HEK293T (cell line): Measurements from ENCODE around the gene ANKRD33.

Experiments
- CTCF ChIA-PET: fragments of 350-600 bp; formaldehyde crosslinking; extraction: SDS; loops from one replicate; lab custom pipeline; 2021; ENCODE audit warnings: antibody characterized with exemption, inconsistent platforms; lab: Yijun Ruan, JAX
- POLR2A ChIA-PET: fragments of 350-600 bp; formaldehyde crosslinking; extraction: SDS; loops from one replicate; lab custom pipeline; 2020; ENCODE audit warnings: antibody characterized with exemption, inconsistent platforms; lab: Yijun Ruan, JAX
- DNase-seq: peaks from one replicate; pipeline ENCODE4 v3.0.0; 2012; ENCODE audit warnings: mixed read lengths; ENCODE audit errors: extremely low spot score
- ARNT ChIP-seq: fragments of 450-650 bp; IDR thresholded peaks from 2 replicates; pipeline ENCODE4 v1.6.1; 2017; ENCODE audit warnings: mild to moderate bottlenecking
- BHLHE40 ChIP-seq: fragments of 450-650 bp; IDR thresholded peaks from 2 replicates; pipeline ENCODE4 v1.6.1; 2016; ENCODE audit warnings: mild to moderate bottlenecking, moderate library complexity, borderline replicate concordance
- CTBP1 ChIP-seq: fragments of 450-650 bp; IDR thresholded peaks from 2 replicates; pipeline ENCODE4 v1.6.1; 2016; ENCODE audit warnings: borderline replicate concordance
- ELF4 ChIP-seq: fragments of 450-650 bp; IDR thresholded peaks from 2 replicates; pipeline ENCODE4 v1.6.1; 2017; ENCODE audit warnings: antibody characterized with exemption
- FOXK2 ChIP-seq: fragments of 450-650 bp; IDR thresholded peaks from 2 replicates; pipeline ENCODE4 v1.6.1; 2016; ENCODE audit warnings: mild to moderate bottlenecking
- FOXM1 ChIP-seq: fragments of 450-650 bp; IDR thresholded peaks from 2 replicates; pipeline ENCODE4 v1.6.1; 2017; ENCODE audit warnings: mild to moderate bottlenecking, borderline replicate concordance
- HDGF ChIP-seq: fragments of 450-650 bp; IDR thresholded peaks from 2 replicates; pipeline ENCODE4 v1.6.1; 2017; ENCODE audit warnings: antibody characterized with exemption, borderline replicate concordance
- L3MBTL2 ChIP-seq: fragments of 450-650 bp; conservative IDR thresholded peaks from 2 replicates; pipeline ENCODE4 v1.6.1; 2016; ENCODE audit warnings: mild to moderate bottlenecking
- LEF1 ChIP-seq: fragments of 450-650 bp; IDR thresholded peaks from 2 replicates; pipeline ENCODE4 v1.6.1; 2017; ENCODE audit warnings: mild to moderate bottlenecking, borderline replicate concordance
- NFRKB ChIP-seq: fragments of 450-650 bp; IDR thresholded peaks from 2 replicates; pipeline ENCODE4 v1.6.1; 2016; ENCODE audit warnings: mild to moderate bottlenecking, moderate library complexity
- SP1 ChIP-seq: fragments of 450-650 bp; IDR thresholded peaks from 2 replicates; pipeline ENCODE4 v1.6.1; 2017
- SUZ12 ChIP-seq: fragments of 450-650 bp; IDR thresholded peaks from 2 replicates; pipeline ENCODE4 v1.6.1; 2016; ENCODE audit warnings: mild to moderate bottlenecking
- TARDBP ChIP-seq: fragments of 450-650 bp; IDR thresholded peaks from 2 replicates; pipeline ENCODE4 v1.6.1; 2016
- ZNF384 ChIP-seq: fragments of 450-650 bp; IDR thresholded peaks from 2 replicates; pipeline ENCODE4 v1.6.1; 2016
- TF ChIP-seq, protein P1 (sequence below): fragments of 450-650 bp; IDR thresholded peaks from 2 replicates; pipeline ENCODE4 v1.6.1; 2016

Gene ANKRD33

GRCh38 chr12:51850081-51850964 is 37.6 kb upstream of the ANKRD33 start:
- no peak for DNase-seq
- POLR2A ChIA-PET = no interaction called here
- no peak for TF ChIP-seq FOXK2
- TF ChIP-seq CTBP1 = no peak
- no peak for TF ChIP-seq TARDBP
- no peak for TF ChIP-seq NFRKB
- no peak for TF ChIP-seq SP1
- TF ChIP-seq ARNT = no peak
- no peak for TF ChIP-seq HDGF
- CTCF ChIA-PET = interaction anchor here (1.0 kb wide), 1 partner anchor 13 kb away, joined by 3 read pairs; no protein-coding TSS in a partner anchor

DNA sequence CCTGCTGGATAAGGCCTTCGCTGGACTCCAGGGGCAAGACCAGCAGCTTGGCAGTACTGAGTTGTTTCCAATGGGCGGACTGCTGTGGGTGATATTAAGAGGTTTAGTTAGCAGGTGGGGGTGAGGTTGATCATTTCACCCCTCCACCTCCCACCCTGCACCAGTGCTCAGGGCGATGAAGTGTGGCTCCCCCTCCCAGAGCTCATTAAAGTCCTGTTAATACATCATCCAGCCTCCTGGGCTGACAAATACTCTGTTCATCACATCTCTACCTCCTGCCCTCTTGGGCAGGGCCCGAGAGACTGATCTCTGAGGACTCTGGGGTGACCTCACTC is 37.0 kb upstream of the ANKRD33 start:
- ChIA-PET POLR2A (no interaction called here), CTCF (interaction anchor here (1.0 kb wide), 1 partner anchor 12 kb away, joined by 3 read pairs; no protein-coding TSS in a partner anchor)
- TF ChIP-seq FOXM1 = no peak
- no peak for TF ChIP-seq ARNT
- TF ChIP-seq LEF1 = no peak
- TF ChIP-seq CTBP1 = no peak
- TF ChIP-seq, protein P1, sequence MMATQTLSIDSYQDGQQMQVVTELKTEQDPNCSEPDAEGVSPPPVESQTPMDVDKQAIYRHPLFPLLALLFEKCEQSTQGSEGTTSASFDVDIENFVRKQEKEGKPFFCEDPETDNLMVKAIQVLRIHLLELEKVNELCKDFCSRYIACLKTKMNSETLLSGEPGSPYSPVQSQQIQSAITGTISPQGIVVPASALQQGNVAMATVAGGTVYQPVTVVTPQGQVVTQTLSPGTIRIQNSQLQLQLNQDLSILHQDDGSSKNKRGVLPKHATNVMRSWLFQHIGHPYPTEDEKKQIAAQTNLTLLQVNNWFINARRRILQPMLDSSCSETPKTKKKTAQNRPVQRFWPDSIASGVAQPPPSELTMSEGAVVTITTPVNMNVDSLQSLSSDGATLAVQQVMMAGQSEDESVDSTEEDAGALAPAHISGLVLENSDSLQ = no peak
- no peak for TF ChIP-seq HDGF
- no peak for TF ChIP-seq NFRKB
- TF ChIP-seq TARDBP = no peak
- TF ChIP-seq ELF4 = no peak
- TF ChIP-seq ZNF384 = no peak
- no peak for TF ChIP-seq SP1
- no peak for DNase-seq

GRCh38 chr12:51851413-51852124 is 36.3 kb upstream of the ANKRD33 start:
- CTCF ChIA-PET = interaction anchor here (1.1 kb wide), 1 partner anchor 318 kb away, joined by 3 read pairs; no protein-coding TSS in a partner anchor
- no peak for DNase-seq
- POLR2A ChIA-PET = no interaction called here
- no peak for TF ChIP-seq NFRKB
- no peak for TF ChIP-seq SUZ12

GRCh38 chr12:51852404-51853137 is 35.3 kb upstream of the ANKRD33 start:
- TF ChIP-seq SUZ12 (no peak), NFRKB (no peak), FOXK2 (no peak), ELF4 (no peak), SP1 (no peak), TARDBP (no peak)
- TF ChIP-seq, protein P1 = no peak
- no peak for DNase-seq
- ChIA-PET POLR2A (no interaction called here), CTCF (interaction anchor here (1.1 kb wide), 1 partner anchor 319 kb away, joined by 3 read pairs; no protein-coding TSS in a partner anchor)

DNA sequence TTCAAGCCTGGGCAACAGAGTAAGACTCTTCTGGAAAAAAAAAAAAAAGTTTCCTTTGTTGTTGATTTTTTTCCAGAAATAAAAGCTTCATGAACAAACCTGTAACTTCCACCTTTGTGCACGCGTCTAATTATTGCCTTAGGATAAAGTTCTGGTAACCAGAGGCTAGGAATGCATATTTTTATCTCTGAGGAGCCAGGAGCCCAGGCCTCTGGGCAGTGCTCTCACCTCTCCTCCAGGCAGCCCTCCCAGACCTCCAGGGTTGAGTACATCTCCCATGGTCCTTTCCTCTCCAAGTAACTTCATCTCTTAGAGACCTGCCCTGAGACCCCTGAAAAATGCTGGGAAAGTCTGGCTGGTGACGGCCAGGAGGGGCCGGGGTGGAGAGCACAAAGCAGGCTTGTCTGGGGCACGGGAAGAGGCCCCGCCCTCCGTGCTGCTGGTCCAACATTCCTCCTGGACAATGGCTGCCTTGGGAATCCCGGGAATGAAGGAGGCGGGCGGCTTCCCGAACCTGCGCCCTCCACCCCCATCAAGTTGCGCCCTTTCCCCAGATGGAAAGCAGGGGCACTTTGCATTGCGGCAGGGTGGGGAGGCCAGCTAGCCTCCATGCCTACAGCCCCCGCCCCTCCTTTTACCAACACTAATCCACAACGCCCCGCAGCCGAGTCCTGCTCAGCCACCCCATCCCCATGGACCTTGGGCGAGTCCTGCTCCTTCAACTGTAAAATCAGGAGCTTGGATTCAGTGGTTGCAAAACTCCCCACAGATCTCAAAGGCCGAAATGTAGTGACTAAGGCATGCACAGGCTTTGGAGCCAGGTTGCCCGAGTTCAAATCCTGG is 32.1 kb upstream of the ANKRD33 start:
- ChIA-PET CTCF (interaction anchor here (1.5 kb wide), 1 partner anchor 32 kb away, joined by 3 read pairs; no protein-coding TSS in a partner anchor), POLR2A (no interaction called here)
- TF ChIP-seq LEF1 (no peak), FOXM1 (no peak), SUZ12 (no peak), ARNT (no peak), ELF4 (no peak), L3MBTL2 (no peak), TARDBP (no peak), CTBP1 (no peak), SP1 (no peak), BHLHE40 (no peak), HDGF (no peak), NFRKB (no peak)
- DNase-seq = no peak

DNA sequence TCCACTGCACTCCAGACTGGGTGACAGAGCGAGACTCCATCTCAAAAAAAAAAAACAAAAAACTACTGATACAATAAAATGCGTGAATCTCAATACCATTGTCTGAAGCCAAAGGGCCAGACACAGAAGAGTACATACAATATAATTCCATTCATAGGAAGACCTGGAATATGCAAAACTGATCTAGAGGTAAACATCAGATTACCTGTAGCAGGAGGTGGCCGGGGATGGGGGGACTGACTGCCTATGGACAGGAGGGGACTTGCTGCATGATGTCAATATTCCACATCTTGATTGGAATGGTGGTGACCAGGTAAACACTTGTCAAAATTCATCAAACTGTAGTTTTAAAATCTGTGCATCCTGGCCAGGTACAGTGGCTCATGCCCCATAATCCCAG is 26.9 kb upstream of the ANKRD33 start:
- POLR2A ChIA-PET = no interaction called here
- DNase-seq = no peak
- CTCF ChIA-PET = no interaction called here
- TF ChIP-seq TARDBP = no peak
- TF ChIP-seq, protein P1 = no peak
- TF ChIP-seq BHLHE40 = no peak
- no peak for TF ChIP-seq NFRKB
- no peak for TF ChIP-seq ZNF384
